ENCODE data around the gene TREX2.
"Not testable (repeated sequence)": the region's sequence is repeated elsewhere in the genome, so short reads cannot be mapped to it uniquely, and the experiment has no call there.

Gene TREX2

GRCh38 chrX:153406903-153407302 is 39.0 kb downstream of the TREX2 start:
- DNase-seq: no peak

- no peak for DNase-seq
Measured at GRCh38 chrX:153406011-153406410, 39.8 kb downstream of the TREX2 start.

- no peak for DNase-seq
Measured at GRCh38 chrX:153405426-153405825, 40.4 kb downstream of the TREX2 start.

- DNase-seq: not testable (repeated sequence)
Measured at GRCh38 chrX:153404333-153404732, 41.5 kb downstream of the TREX2 start.

- DNase-seq: no peak
Measured at GRCh38 chrX:153401133-153401764, 44.6 kb downstream of the TREX2 start, which contains the start of gene PNMA6E. TSS of gene PNMA6E (minus strand) at chrX:153401350. CDS start at chrX:153398849, 2,501 bp downstream.

GRCh38 chrX:153400146-153401132 is 45.4 kb downstream of the TREX2 start:
- no peak for DNase-seq

- no peak for DNase-seq
Measured at GRCh38 chrX:153398275-153398960, 47.4 kb downstream of the TREX2 start.

GRCh38 chrX:153397256-153397960 is 48.4 kb downstream of the TREX2 start:
- no peak for DNase-seq

- DNase-seq: no peak
Measured at GRCh38 chrX:153396320-153397195, 49.3 kb downstream of the TREX2 start.

GRCh38 chrX:153395613-153396319 is 50.1 kb downstream of the TREX2 start:
- DNase-seq: no peak

- no peak for DNase-seq
Measured at GRCh38 chrX:153394612-153395011, 51.2 kb downstream of the TREX2 start.
